ENCODE data around the gene RHEB. TPM values are rescaled to one million over a fixed set of nuclear protein-coding genes. Genes with fewer than 3 reads are reported as not detected.

The RHEB gene
- total RNA-seq, 1 experiment from 2014 or later: 87.0 TPM

- no peak overlapping the region for H3K4me2 ChIP-seq (ENCODE audit: low read length)
- no peaks in the 10 kb centered on the region for H3K27me3 ChIP-seq (ENCODE audit: low read length)
- no peaks in the 10 kb centered on the region for H3K4me1 ChIP-seq (ENCODE audit: insufficient read depth, low read length)
- H3K9ac ChIP-seq (ENCODE audit: low read length): no peak overlapping the region
- ChIA-PET CTCF (no interaction called here), POLR2A (ENCODE audit: unreplicated experiment) (no interaction called here)
- TF ChIP-seq, protein P1, sequence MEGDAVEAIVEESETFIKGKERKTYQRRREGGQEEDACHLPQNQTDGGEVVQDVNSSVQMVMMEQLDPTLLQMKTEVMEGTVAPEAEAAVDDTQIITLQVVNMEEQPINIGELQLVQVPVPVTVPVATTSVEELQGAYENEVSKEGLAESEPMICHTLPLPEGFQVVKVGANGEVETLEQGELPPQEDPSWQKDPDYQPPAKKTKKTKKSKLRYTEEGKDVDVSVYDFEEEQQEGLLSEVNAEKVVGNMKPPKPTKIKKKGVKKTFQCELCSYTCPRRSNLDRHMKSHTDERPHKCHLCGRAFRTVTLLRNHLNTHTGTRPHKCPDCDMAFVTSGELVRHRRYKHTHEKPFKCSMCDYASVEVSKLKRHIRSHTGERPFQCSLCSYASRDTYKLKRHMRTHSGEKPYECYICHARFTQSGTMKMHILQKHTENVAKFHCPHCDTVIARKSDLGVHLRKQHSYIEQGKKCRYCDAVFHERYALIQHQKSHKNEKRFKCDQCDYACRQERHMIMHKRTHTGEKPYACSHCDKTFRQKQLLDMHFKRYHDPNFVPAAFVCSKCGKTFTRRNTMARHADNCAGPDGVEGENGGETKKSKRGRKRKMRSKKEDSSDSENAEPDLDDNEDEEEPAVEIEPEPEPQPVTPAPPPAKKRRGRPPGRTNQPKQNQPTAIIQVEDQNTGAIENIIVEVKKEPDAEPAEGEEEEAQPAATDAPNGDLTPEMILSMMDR (conservative IDR thresholded peaks at IDR 0.05; ENCODE audit: low read depth, low read length): no peak
- no peak for TF ChIP-seq EZH2 (IDR thresholded peaks at IDR 0.05; ENCODE audit: low read length, unreplicated experiment)
- TF ChIP-seq EZH2phosphoT487 (IDR thresholded peaks at IDR 0.05; ENCODE audit: borderline replicate concordance, low read length): no peak
- no peaks in the 10 kb centered on the region for H3F3A ChIP-seq (ENCODE audit: low read length, unreplicated experiment)
- H3K4me3 ChIP-seq (ENCODE audit: low read length): no peak overlapping the region
- no peak overlapping the region for H2AFZ ChIP-seq (ENCODE audit: low read length)
- no peaks in the 10 kb centered on the region for H3K9me2 ChIP-seq (replicated peaks; ENCODE audit: low read length)
- H4K20me1 ChIP-seq (ENCODE audit: low read length): no peaks in the 10 kb centered on the region
- ATAC-seq (no peak), DNase-seq (no peak)
- intact Hi-C loops (cut with micrococcal nuclease): no loop called here
- peaks cover 6% of the 10 kb centered on the region; the same call in 1 of the 2 replicates for H3K9me3 ChIP-seq (ENCODE audit: low read length)
- no peaks in the 10 kb centered on the region for H3K36me3 ChIP-seq (ENCODE audit: low read depth, low read length)
- H3K79me2 ChIP-seq (ENCODE audit: low read length): no peaks in the 10 kb centered on the region
- BruUV-seq (replicated peaks): no TSS peak
- no peak overlapping the region for H3K27ac ChIP-seq (ENCODE audit: low read length)
Measured at GRCh38 chr7:151529842-151530241, 10.1 kb upstream of the RHEB start.

DNA sequence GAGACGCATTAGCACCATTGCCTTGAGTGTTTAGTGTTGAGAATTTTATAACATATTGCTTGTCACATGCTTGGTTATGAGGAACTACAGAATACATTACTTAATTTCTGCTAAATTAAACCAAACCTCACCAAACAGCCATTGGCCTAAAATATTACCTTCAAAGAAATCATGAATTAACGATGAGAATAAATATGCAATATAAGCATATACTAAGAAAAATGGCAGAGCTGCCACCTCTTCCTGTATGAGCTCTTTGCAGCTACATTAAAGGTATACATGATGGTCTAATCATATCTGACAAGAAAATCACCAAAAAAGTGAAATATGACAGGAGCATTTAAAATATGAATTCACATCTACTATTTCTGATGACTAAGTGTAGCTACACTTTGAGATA is 5.2 kb upstream of the RHEB start:
- no peaks in the 10 kb centered on the region for H4K20me1 ChIP-seq (ENCODE audit: low read length)
- no peak overlapping the region for H3K4me3 ChIP-seq (ENCODE audit: low read length)
- TF ChIP-seq EZH2phosphoT487 (IDR thresholded peaks at IDR 0.05; ENCODE audit: borderline replicate concordance, low read length): no peak
- TF ChIP-seq, protein P1 (conservative IDR thresholded peaks at IDR 0.05; ENCODE audit: low read depth, low read length): no peak
- no peak for ATAC-seq
- no peaks in the 10 kb centered on the region for H3K36me3 ChIP-seq (ENCODE audit: low read depth, low read length)
- H3K4me2 ChIP-seq (ENCODE audit: low read length): no peak overlapping the region
- BruUV-seq (replicated peaks): no TSS peak
- no peaks in the 10 kb centered on the region for H3K9me2 ChIP-seq (replicated peaks; ENCODE audit: low read length)
- peaks cover 15% of the 10 kb centered on the region; the same call in 1 of the 2 replicates for H3K4me1 ChIP-seq (ENCODE audit: insufficient read depth, low read length)
- H3K27me3 ChIP-seq (ENCODE audit: low read length): no peaks in the 10 kb centered on the region
- H2AFZ ChIP-seq (ENCODE audit: low read length): no peak overlapping the region
- ChIA-PET POLR2A (ENCODE audit: unreplicated experiment) (no interaction called here), CTCF (no interaction called here)
- H3F3A ChIP-seq (ENCODE audit: low read length, unreplicated experiment): no peaks in the 10 kb centered on the region
- no peak overlapping the region for H3K27ac ChIP-seq (ENCODE audit: low read length)
- H3K9me3 ChIP-seq (ENCODE audit: low read length): no peaks in the 10 kb centered on the region
- intact Hi-C loops (cut with micrococcal nuclease): no loop called here
- no peaks in the 10 kb centered on the region for H3K79me2 ChIP-seq (ENCODE audit: low read length)
- no peak for DNase-seq
- H3K9ac ChIP-seq (ENCODE audit: low read length): no peak overlapping the region

DNA sequence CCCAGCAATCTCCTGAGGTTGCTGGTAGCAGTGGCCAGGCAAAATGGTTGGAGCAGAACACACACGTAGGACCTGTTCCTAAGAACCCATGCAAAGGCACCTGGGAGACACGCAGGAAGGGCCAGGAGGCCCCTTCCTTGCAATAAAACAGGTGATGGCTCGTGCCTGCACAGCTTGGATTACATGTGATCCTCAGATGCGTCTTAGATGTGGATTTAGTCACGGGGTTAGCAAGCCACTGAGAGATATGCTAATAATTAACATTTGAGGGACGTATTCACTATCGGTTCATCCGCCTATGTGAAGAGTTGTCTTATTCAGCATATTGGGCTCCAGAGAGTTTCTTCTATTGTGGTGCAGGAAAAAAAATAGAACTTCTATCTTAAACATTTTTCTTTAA is 4.6 kb upstream of the RHEB start:
- DNase-seq (no peak), ATAC-seq (no peak)
- Histone ChIP-seq H3K79me2 (ENCODE audit: low read length) (peaks cover under 1% of the 10 kb centered on the region; the same call in 1 of the 2 replicates), H3K9me3 (ENCODE audit: low read length) (no peaks in the 10 kb centered on the region), H3K9ac (ENCODE audit: low read length) (no peak overlapping the region), H3K4me1 (ENCODE audit: insufficient read depth, low read length) (peaks cover 15% of the 10 kb centered on the region; the same call in 1 of the 2 replicates), H3K9me2 (replicated peaks; ENCODE audit: low read length) (no peaks in the 10 kb centered on the region), H2AFZ (ENCODE audit: low read length) (no peak overlapping the region), H3F3A (ENCODE audit: low read length, unreplicated experiment) (no peaks in the 10 kb centered on the region), H3K27ac (ENCODE audit: low read length) (no peak overlapping the region), H3K4me3 (ENCODE audit: low read length) (no peak overlapping the region), H4K20me1 (ENCODE audit: low read length) (no peaks in the 10 kb centered on the region), H3K36me3 (ENCODE audit: low read depth, low read length) (no peaks in the 10 kb centered on the region), H3K27me3 (ENCODE audit: low read length) (no peaks in the 10 kb centered on the region), H3K4me2 (ENCODE audit: low read length) (no peak overlapping the region)
- BruUV-seq (replicated peaks): no TSS peak
- ChIA-PET POLR2A (ENCODE audit: unreplicated experiment) (no interaction called here), CTCF (no interaction called here)
- TF ChIP-seq EZH2phosphoT487 (IDR thresholded peaks at IDR 0.05; ENCODE audit: borderline replicate concordance, low read length): no peak
- TF ChIP-seq, protein P1 (conservative IDR thresholded peaks at IDR 0.05; ENCODE audit: low read depth, low read length): no peak
- intact Hi-C loops (cut with micrococcal nuclease): no loop called here

All from PC-3 (cell line).